ENCODE data around the gene SMIM35.

DNA sequence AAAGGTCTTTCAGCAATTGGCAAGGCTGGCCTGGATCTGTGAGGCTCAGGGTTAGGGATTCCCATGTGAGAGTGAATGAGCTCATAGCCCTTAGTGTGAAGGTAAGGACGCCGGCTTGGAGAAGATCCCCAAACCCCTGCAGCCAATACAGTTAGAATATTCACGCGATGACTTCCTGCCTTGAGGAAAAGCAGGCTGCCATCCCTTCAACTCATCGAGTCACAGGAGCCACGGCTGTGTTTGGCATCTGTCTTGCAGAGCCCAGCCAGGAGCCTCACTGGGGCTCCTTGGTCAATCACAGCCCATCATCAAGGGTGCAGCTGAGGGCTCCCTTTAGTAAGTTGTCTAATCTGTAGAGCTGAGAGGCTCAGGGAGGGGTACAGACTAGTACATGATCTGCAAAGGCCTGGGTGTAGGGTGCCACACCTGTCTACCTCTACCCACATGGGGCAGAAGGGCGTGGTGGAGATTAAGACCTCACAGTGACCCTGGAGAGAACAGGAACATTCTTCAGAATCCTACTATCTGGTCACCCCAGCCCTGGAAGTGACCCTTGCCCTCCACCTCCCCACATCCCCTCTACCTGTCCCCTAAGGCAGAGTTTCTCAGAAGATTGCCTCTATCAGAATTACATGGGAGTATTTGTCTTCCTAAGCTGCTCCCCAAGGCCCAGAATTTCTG lies 82.1 kb downstream of the SMIM35 start:
- TF ChIP-seq CTCF (IDR thresholded peaks at IDR 0.05) = no peak
- no peak for TF ChIP-seq POLR2A (IDR thresholded peaks at IDR 0.05)
